Neural crest cell (in vitro differentiated cells): Measurements from ENCODE around the gene VASH2. TPM values are rescaled to one million over a fixed set of nuclear protein-coding genes. Genes with fewer than 3 reads are reported as not detected.
A peak's percentile ranks its signal among the peaks of the same experiment; 100 is the strongest.

Source experiments
- DNase-seq: peaks from one replicate; pipeline ENCODE4 v3.0.0; 2021; ENCODE audit warnings: low read depth, mixed read lengths, low spot score
- H3K27ac Mint-ChIP-seq: one replicate; pipeline ENCODE4 v1.8.0; 2021; ENCODE audit warnings: mild to moderate bottlenecking, mixed read lengths; ENCODE audit not compliant: unreplicated experiment
- H3K27me3 Mint-ChIP-seq: 2 replicates; pipeline ENCODE4 v1.8.0; 2021; ENCODE audit warnings: low read depth, mild to moderate bottlenecking, mixed read lengths
- H3K36me3 Mint-ChIP-seq: 2 replicates; pipeline ENCODE4 v1.8.0; 2021; ENCODE audit warnings: low read depth, mild to moderate bottlenecking, mixed read lengths
- H3K4me1 Mint-ChIP-seq: 2 replicates; pipeline ENCODE4 v1.8.0; 2021; ENCODE audit warnings: mixed read lengths
- H3K4me3 Mint-ChIP-seq: one replicate; pipeline ENCODE4 v1.8.0; 2021; ENCODE audit warnings: mild to moderate bottlenecking, mixed read lengths
- H3K9me3 Mint-ChIP-seq: 2 replicates; pipeline ENCODE4 v1.8.0; 2021; ENCODE audit warnings: mixed read lengths
- total RNA-seq: library from RNA; stranded (reverse); gene quantifications from 2 replicates; pipeline ENCODE4 v1.2.1, GENCODE V29; 2021
- TF ChIP-seq, protein P1 (sequence below): fragments of 200-600 bp; sonication (generic); conservative IDR thresholded peaks from 2 replicates; pipeline ENCODE4 v1.5.0; 2021; ENCODE audit warnings: antibody characterized with exemption, mild to moderate bottlenecking

Gene VASH2
- total RNA-seq, 1 donor from 2014 or later, result 8.7 TPM

DNA sequence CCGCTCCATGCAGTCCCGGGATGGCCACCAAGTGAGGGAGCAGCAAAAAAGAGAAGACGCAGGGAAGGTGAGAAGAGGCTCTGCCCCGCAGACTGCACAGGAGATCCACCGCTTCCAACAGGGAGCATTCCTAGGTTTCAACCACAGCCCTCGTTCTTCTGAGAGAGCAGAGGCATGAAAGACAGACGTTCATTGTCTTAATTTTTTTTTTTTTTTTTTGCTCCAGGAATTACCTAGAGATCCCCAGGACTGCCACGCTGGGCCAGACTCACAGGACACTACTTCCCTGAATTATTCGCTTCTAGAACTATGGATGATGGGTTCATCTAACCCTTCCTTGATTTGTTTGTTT lies 33.2 kb upstream of the VASH2 start:
- H3K9me3 Mint-ChIP-seq, result no peaks in the 10 kb centered on the region
- H3K4me3 Mint-ChIP-seq, result no peak overlapping the region
- TF ChIP-seq, protein P1, sequence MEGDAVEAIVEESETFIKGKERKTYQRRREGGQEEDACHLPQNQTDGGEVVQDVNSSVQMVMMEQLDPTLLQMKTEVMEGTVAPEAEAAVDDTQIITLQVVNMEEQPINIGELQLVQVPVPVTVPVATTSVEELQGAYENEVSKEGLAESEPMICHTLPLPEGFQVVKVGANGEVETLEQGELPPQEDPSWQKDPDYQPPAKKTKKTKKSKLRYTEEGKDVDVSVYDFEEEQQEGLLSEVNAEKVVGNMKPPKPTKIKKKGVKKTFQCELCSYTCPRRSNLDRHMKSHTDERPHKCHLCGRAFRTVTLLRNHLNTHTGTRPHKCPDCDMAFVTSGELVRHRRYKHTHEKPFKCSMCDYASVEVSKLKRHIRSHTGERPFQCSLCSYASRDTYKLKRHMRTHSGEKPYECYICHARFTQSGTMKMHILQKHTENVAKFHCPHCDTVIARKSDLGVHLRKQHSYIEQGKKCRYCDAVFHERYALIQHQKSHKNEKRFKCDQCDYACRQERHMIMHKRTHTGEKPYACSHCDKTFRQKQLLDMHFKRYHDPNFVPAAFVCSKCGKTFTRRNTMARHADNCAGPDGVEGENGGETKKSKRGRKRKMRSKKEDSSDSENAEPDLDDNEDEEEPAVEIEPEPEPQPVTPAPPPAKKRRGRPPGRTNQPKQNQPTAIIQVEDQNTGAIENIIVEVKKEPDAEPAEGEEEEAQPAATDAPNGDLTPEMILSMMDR, result no peak
- peaks cover 30% of the 10 kb centered on the region for H3K4me1 Mint-ChIP-seq
- no peak overlapping the region for H3K27ac Mint-ChIP-seq
- DNase-seq, result peak; percentile 9
- no peaks in the 10 kb centered on the region for H3K36me3 Mint-ChIP-seq
- H3K27me3 Mint-ChIP-seq, result peaks cover 23% of the 10 kb centered on the region

DNA sequence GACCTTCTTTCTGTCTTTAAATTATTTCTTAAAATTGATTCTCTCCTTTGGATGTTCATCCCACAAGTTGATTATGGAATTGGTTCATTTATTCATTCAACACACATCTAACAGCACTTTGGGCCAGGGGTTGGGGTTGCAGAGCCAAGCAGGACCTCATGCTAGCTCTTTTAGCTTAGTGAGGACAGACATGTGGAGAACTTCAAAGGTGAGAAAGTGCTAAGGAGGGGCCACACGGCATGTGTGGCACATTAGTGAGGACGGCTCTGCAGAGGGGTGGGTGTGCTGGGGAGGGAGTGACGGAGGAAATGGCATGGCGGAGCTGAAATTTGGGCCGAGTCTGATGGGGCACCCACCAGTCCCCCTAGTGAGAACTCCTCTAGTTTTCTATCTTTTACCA lies 32.5 kb upstream of the VASH2 start:
- no peak for DNase-seq
- Mint-ChIP-seq H3K4me3 (no peak overlapping the region), H3K9me3 (no peaks in the 10 kb centered on the region), H3K4me1 (peaks cover 30% of the 10 kb centered on the region), H3K36me3 (no peaks in the 10 kb centered on the region), H3K27me3 (peaks cover 16% of the 10 kb centered on the region), H3K27ac (no peak overlapping the region)
- TF ChIP-seq, protein P1, result no peak

DNA sequence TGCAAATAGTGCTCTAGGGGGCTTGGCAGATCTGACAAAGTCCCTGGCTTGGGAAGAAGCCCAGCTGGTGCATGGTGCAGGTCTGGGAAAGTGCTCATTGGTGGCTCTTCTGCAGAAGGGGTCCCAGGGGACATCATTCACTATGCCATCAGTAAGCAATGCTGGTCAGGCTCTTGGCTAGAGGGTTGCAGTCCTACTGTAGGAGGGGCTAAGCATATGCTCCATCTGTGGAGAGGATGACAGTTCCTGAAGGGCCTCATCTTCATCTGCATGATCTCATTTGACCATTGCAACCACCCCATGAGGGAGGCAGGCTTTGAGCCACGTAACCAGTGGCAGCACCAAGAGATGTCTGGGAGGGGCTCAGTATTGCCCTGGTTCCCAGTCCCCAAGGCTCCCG lies 31.5 kb upstream of the VASH2 start:
- no peak for DNase-seq
- no peaks in the 10 kb centered on the region for H3K9me3 Mint-ChIP-seq
- peaks cover 30% of the 10 kb centered on the region for H3K4me1 Mint-ChIP-seq
- TF ChIP-seq, protein P1, result no peak
- H3K36me3 Mint-ChIP-seq, result no peaks in the 10 kb centered on the region
- H3K4me3 Mint-ChIP-seq, result no peak overlapping the region
- no peak overlapping the region for H3K27ac Mint-ChIP-seq
- peaks cover 7% of the 10 kb centered on the region for H3K27me3 Mint-ChIP-seq

DNA sequence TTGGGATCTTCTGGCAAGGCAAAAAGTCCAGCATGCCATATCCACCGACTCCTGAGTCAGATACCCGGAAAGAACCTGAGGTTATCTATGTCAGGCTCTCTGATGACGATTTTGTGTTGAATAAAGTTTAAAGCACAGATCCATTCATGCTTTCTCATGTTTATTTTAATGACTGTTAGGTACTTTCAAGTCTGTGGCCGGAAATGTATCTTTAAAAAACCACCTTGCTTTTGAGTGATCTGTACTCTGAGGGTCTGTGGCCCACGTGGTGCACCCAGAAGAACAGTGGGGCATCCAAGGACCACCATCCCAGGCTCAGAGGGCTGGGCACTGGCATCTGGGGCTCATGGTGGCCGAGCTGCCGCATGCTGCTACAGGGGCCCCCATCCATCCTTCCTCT lies 30.1 kb upstream of the VASH2 start:
- DNase-seq, result no peak
- Mint-ChIP-seq H3K27me3 (peaks cover 2% of the 10 kb centered on the region), H3K4me3 (no peak overlapping the region), H3K36me3 (no peaks in the 10 kb centered on the region), H3K9me3 (no peaks in the 10 kb centered on the region), H3K4me1 (peaks cover 23% of the 10 kb centered on the region), H3K27ac (no peak overlapping the region)
- TF ChIP-seq, protein P1, result no peak

DNA sequence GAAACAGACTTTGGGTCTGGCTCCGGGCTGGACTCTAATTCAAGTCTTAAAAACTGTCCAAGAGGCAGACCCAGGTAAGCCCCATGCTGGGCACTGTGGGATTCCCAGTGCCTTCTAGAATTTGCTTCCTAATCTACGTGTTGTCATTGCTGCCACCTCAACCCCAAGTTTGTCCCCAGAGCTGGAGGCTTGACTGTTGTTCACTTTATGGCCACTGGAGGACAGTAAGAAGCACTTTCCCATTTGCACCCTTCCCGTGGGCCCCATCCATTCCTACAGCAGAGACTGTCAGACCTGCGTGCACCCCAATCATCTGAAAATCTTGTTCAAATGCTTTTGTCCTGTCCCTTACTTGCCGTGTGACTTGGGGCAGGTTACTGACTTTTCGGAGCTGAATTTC lies 29.4 kb upstream of the VASH2 start:
- Mint-ChIP-seq H3K4me3 (no peak overlapping the region), H3K36me3 (no peaks in the 10 kb centered on the region), H3K27ac (no peak overlapping the region), H3K27me3 (peaks cover 2% of the 10 kb centered on the region), H3K4me1 (peaks cover 19% of the 10 kb centered on the region), H3K9me3 (no peaks in the 10 kb centered on the region)
- no peak for DNase-seq
- TF ChIP-seq, protein P1, result no peak

DNA sequence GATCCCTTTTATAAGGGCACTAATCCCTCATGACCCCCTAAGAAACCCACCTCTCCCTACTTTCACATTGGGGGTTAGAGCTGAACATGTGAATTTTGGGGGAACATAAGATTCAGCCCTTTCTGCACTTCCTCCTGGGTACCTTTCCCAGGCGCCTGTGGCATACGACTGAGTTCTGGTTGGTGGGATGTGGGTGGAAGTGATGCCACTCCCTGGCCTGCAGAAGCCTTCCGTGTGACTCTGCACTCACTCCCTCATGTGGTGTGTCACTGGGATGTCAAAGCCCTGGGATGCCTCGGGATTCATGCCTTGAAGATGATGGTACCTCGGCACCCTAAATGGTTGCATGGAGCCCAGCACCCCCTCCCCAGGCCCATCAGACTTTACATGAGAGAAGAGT lies 28.3 kb upstream of the VASH2 start:
- Mint-ChIP-seq H3K27me3 (peaks cover 2% of the 10 kb centered on the region), H3K9me3 (no peaks in the 10 kb centered on the region), H3K36me3 (no peaks in the 10 kb centered on the region), H3K4me3 (no peak overlapping the region), H3K27ac (no peak overlapping the region), H3K4me1 (peaks cover 15% of the 10 kb centered on the region)
- no peak for DNase-seq
- TF ChIP-seq, protein P1, result no peak
